Measurements from ENCODE around the gene PLD4. TPM values are rescaled to one million over a fixed set of nuclear protein-coding genes. Genes with fewer than 3 reads are reported as not detected.
A peak's percentile ranks its signal among the peaks of the same experiment; 100 is the strongest.

Gene PLD4
- total and polyA plus RNA-seq, 2 experiments from 2014 or later: not detected

GRCh38 chr14:104974665-104975390 lies 50.1 kb downstream of the PLD4 start:
- Mint-ChIP-seq H3K36me3 (ENCODE audit: low read depth) (no peaks in the 10 kb centered on the region), H3K4me1 (peaks cover 9% of the 10 kb centered on the region; the same call in 2 of the 3 replicates), H3K27ac (no peak overlapping the region), H3K4me3 (no peak overlapping the region), H3K9me3 (no peaks in the 10 kb centered on the region), H3K27me3 (ENCODE audit: insufficient read depth, low read depth, poor library complexity) (peaks cover 38% of the 10 kb centered on the region)
- DNase-seq (ENCODE audit: low spot score) (no peak), ATAC-seq (no peak)
- TF ChIP-seq EZH2 (IDR thresholded peaks at IDR 0.05; ENCODE audit: low read depth, unreplicated experiment): no peak
- Histone ChIP-seq H3K79me2 (replicated peaks; ENCODE audit: insufficient read depth) (no peaks in the 10 kb centered on the region), H3K4me2 (no peak overlapping the region), H3K27ac (ENCODE audit: low read depth) (no peak overlapping the region), H3K9me2 (ENCODE audit: insufficient read depth) (no peaks in the 10 kb centered on the region), H2AFZ (no peak overlapping the region), H3K4me1 (ENCODE audit: insufficient read depth) (peaks cover 4% of the 10 kb centered on the region; the same call in 1 of the 2 replicates), H3K36me3 (ENCODE audit: insufficient read depth) (no peaks in the 10 kb centered on the region), H4K20me1 (replicated peaks; ENCODE audit: insufficient read depth) (no peaks in the 10 kb centered on the region), H3F3A (replicated peaks; ENCODE audit: low read depth) (no peaks in the 10 kb centered on the region), H3K27me3 (ENCODE audit: insufficient read depth) (peaks cover 32% of the 10 kb centered on the region), H3K4me3 (no peak overlapping the region)

GRCh38 chr14:104975481-104976197 lies 51.0 kb downstream of the PLD4 start:
- ATAC-seq (peak; percentile 8), DNase-seq (ENCODE audit: low spot score) (peak; percentile 57)
- Histone ChIP-seq H3K9me2 (ENCODE audit: insufficient read depth) (no peaks in the 10 kb centered on the region), H3K4me2 (no peak overlapping the region), H3K4me3 (no peak overlapping the region), H3F3A (replicated peaks; ENCODE audit: low read depth) (no peaks in the 10 kb centered on the region), H3K27me3 (ENCODE audit: insufficient read depth) (peaks cover 34% of the 10 kb centered on the region), H4K20me1 (replicated peaks; ENCODE audit: insufficient read depth) (no peaks in the 10 kb centered on the region), H3K4me1 (ENCODE audit: insufficient read depth) (peaks cover 4% of the 10 kb centered on the region; the same call in 1 of the 2 replicates), H3K79me2 (replicated peaks; ENCODE audit: insufficient read depth) (no peaks in the 10 kb centered on the region), H3K36me3 (ENCODE audit: insufficient read depth) (no peaks in the 10 kb centered on the region), H2AFZ (no peak overlapping the region), H3K27ac (ENCODE audit: low read depth) (no peak overlapping the region)
- Mint-ChIP-seq H3K4me3 (no peak overlapping the region), H3K9me3 (no peaks in the 10 kb centered on the region), H3K27me3 (ENCODE audit: insufficient read depth, low read depth, poor library complexity) (peaks cover 39% of the 10 kb centered on the region), H3K4me1 (peaks cover 9% of the 10 kb centered on the region; the same call in 2 of the 3 replicates), H3K36me3 (ENCODE audit: low read depth) (no peaks in the 10 kb centered on the region), H3K27ac (no peak overlapping the region)
- no peak for TF ChIP-seq ZNF331 (CRISPR knock-in tag; IDR thresholded peaks at IDR 0.05; ENCODE audit: low read depth)
- TF ChIP-seq ZNF114 (CRISPR knock-in tag; IDR thresholded peaks at IDR 0.05): no peak
- TF ChIP-seq, protein P1, sequence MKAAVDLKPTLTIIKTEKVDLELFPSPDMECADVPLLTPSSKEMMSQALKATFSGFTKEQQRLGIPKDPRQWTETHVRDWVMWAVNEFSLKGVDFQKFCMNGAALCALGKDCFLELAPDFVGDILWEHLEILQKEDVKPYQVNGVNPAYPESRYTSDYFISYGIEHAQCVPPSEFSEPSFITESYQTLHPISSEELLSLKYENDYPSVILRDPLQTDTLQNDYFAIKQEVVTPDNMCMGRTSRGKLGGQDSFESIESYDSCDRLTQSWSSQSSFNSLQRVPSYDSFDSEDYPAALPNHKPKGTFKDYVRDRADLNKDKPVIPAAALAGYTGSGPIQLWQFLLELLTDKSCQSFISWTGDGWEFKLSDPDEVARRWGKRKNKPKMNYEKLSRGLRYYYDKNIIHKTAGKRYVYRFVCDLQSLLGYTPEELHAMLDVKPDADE (IDR thresholded peaks at IDR 0.05): no peak
- no peak for TF ChIP-seq EZH2 (IDR thresholded peaks at IDR 0.05; ENCODE audit: low read depth, unreplicated experiment)
- peak in 1 of 2 experiments; percentile 73; a peak in 2 of 4 replicates for TF ChIP-seq CTCF (conservative IDR thresholded peaks at IDR 0.05; ENCODE audit: low read depth in 2 of 2)
- TF ChIP-seq JUNB (IDR thresholded peaks at IDR 0.05; ENCODE audit: unreplicated experiment): no peak
- TF ChIP-seq STAT1 (IDR thresholded peaks at IDR 0.05; ENCODE audit: unreplicated experiment): no peak
